22Rv1 (cell line): ENCODE data around the gene RALGAPA1.

Experiments
- H3K27ac ChIP-seq: fragments of 450-650 bp; 2 replicates; pipeline ENCODE4 v1.5.1; 2017
- CTCF ChIP-seq: fragments of 450-650 bp; IDR thresholded peaks from 2 replicates; pipeline ENCODE4 v1.5.1; 2017; ENCODE audit warnings: mild to moderate bottlenecking
- ZFX ChIP-seq: fragments of 450-650 bp; IDR thresholded peaks from 2 replicates; pipeline ENCODE4 v1.6.1; 2017; ENCODE audit warnings: antibody characterized with exemption, borderline replicate concordance

RALGAPA1 gene

GRCh38 chr14:35819591-35820540 lies 10.8 kb upstream of the RALGAPA1 start:
- no peak for TF ChIP-seq ZFX
- TF ChIP-seq CTCF = no peak
- H3K27ac ChIP-seq = no peak overlapping the region

GRCh38 chr14:35818346-35819115 lies 9.4 kb upstream of the RALGAPA1 start:
- no peak overlapping the region for H3K27ac ChIP-seq
- peak; percentile 75 for TF ChIP-seq CTCF
- no peak for TF ChIP-seq ZFX

GRCh38 chr14:35814371-35815005 lies 5.4 kb upstream of the RALGAPA1 start:
- TF ChIP-seq ZFX = no peak
- TF ChIP-seq CTCF = peak; percentile 92
- H3K27ac ChIP-seq = no peak overlapping the region

GRCh38 chr14:35810963-35811362 lies 1.9 kb upstream of the RALGAPA1 start:
- TF ChIP-seq ZFX (no peak), CTCF (no peak)
- no peak overlapping the region for H3K27ac ChIP-seq

- TF ChIP-seq ZFX = no peak
- no peak for TF ChIP-seq CTCF
- peak overlapping the region; percentile 93 for H3K27ac ChIP-seq
Measured at GRCh38 chr14:35809597-35809996, 502 bp upstream of the RALGAPA1 start.

- peak overlapping the region; percentile 93 for H3K27ac ChIP-seq
- no peak for TF ChIP-seq CTCF
- no peak for TF ChIP-seq ZFX
Measured at GRCh38 chr14:35808076-35808637, 938 bp downstream of the RALGAPA1 start.
